GM18499 (cell line): ENCODE measurements around the gene CMSS1.

Experiments
- ATAC-seq: cut with Tn5 transposase; IDR thresholded peaks from one replicate; pipeline ENCODE4 v1.9.1; 2021; ENCODE audit warnings: moderate number of reproducible peaks; ENCODE audit not compliant: insufficient read depth, unreplicated experiment

The CMSS1 gene

DNA sequence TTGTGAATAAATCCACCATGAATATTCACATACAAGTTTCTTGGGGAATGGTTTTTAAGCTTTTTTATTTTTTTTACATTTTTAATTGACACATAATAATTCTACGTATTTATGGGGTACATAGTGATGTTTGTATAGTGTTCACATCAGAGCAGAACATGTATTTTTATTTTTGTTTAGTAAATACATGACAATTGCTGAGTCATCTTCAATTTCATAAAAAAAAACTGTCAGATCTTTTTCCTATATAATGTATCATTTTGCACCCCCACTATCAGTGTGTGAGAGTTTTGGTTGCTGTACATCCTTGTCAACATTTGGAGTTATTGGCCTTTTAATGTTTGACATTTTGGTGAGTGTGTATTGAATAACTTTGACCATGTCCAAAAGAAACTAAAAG, 336.5 kb downstream of the CMSS1 start:
- ATAC-seq = no peak

GRCh38 chr3:100155128-100155527, 337.5 kb downstream of the CMSS1 start:
- no peak for ATAC-seq

GRCh38 chr3:100155590-100155989, 337.9 kb downstream of the CMSS1 start:
- no peak for ATAC-seq

DNA sequence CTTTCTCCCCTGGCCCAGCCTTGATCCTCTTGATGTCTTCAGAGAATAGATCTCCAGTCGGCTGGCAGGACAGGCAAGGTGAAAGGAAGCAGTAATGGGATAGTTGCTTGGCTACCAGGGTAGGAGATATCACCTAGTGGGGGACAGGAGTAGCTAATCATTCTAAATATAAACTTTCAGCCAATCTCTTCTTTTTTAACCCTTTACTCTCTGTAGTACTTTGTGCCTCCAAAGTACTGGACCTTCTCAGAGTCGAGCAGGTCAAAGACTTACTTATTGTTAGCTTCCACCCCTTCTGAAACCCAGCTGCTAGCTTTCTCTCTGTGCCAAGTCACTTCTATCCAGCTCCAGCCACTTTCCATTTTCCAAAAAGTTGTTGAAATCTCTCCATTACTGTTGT, 340.0 kb downstream of the CMSS1 start:
- no peak for ATAC-seq

DNA sequence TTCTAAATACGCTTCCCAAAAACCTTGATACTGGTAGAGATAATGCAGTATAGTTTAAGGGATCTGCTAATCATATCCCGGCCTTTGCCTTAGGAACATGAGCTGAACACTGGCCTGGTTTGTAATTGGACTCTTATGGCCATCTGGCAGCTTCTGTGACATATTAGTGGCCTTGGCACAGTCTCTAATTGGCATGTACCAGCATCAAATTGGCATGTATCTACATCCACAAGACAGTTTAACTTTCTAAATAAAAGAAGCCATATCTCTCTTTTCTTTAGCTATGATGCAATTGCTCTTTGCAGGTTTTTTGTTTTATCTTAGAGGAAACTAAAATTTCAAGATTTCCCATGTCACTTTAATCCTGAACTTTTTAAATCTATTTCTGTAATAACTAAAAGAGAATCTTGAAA, 341.3 kb downstream of the CMSS1 start:
- no peak for ATAC-seq

DNA sequence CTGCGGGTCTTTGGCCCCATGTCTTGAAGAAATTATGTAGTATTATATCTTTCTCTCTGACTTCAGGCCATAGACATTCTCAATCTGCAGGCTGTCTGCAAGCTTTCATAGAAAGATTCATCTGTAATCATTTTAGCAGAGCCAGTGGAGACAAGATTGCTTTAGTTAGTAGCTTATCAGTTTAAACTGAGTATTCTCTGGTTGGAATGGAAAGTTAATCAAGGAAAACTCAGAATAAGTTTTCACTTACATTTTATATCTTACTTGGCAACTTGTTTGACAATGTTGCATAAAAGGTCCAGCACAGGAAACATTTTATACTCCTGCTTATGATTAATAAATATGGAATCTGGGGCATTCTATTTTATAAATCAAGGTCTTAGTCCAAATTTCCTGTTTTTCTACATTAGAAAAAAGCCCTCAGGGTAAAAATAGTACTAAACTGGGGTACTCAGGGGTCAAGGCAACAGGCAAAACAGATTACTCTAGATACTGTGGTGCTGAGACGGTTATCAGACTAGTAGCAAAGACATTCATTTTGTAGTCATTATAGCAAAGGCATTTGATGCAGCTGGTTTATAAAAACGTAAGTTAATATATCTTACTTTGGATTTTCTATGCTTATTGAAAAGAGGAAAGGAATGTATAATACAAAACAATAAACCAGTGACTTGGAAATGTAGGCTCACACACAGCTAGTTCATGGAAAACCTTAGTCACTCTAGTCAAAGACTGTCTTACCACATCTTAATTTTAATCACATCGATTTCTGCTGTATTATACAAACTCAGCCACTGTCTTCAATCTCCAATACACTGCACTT, 341.9 kb downstream of the CMSS1 start:
- no peak for ATAC-seq

DNA sequence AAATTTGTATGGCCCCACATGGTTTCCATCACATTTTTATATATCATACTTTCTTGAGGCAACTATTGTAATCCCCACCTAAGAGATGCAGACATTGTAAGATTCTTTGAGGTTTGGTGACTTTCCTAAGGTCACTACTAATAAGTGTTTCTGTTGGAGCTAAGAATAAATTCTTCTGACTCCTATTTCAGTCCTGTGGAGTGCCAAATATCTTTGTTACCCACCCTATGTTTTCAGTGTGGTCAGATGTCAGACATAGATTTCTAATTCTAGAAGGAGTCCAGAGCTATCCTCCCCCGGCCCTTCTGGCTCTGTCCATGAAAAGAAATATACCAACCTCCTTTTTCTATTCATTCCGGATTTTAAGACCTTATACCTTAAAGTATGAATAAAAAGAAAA, 342.9 kb downstream of the CMSS1 start:
- no peak for ATAC-seq

DNA sequence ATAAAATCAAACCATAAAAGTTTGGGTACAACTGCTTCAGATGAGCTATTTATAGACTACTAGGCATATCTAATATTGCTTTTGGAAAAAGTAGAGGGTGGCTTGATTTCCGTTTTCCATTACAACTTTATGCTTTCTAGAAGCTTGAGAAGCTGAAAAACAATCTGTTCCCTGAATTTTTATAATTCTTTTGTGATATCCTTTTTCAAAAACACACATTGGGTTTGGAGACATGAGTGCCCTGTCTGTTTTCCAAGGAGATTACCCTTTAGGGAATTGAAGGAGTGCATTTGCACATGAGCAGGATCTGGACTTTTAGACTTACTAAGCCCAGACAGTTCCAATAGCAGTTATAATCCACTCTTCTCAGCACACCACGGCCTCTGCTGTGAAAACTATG, 346.1 kb downstream of the CMSS1 start:
- ATAC-seq = no peak

GRCh38 chr3:100164743-100165142, 347.1 kb downstream of the CMSS1 start:
- ATAC-seq = no peak

GRCh38 chr3:100165926-100166550, 348.4 kb downstream of the CMSS1 start:
- ATAC-seq = no peak

DNA sequence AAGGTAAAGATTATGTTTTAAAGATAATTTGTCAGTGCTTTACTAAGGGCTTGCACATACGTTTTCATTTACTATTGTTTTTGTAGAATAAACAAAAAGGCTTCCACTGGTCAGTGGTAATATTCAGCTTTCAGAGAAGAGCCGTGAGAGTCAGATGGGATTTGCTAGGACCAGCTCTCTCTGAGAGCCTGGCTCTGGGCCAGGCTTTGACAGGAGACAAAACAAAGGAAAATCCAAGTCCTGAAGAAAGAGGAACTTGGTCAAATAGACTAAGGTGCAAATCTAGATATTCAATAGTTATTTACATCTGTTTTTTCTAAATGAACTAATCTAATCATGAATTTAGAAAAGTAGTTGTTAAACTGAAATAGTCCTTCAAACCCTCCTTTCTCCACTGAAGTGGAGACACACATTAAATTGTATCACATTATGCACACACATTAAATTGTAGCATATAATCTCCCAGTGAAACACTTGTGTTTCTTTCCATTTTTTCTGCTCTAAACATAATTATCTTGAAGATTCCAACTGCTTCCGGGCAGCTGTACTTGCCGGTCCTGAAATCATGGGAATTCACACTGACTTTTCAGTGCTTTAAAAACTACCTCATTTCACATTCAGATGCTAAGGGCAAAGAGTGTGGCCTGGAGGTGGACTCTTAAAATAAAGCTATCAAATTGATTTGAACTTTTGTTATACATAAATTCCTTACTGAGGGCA, 351.7 kb downstream of the CMSS1 start:
- ATAC-seq = no peak

DNA sequence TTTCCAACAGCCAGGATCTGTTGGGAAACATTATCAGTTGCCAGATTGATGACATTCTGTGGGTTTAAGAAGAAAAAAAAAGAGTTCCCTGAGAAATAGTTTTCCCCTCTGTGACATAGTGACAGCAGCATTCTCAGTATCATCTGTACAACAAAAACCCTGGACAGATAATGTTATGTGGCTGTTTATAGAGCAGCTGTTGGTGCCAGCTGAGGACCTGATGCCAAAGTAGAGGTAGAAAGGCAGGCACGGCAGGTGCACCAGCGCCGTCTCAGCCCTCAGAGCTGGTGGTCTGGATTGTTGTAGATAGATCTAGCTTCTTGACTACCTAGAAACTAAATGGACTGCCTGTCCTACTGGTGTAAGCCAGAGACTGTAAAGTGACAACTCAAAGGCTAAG, 352.8 kb downstream of the CMSS1 start:
- ATAC-seq = no peak

GRCh38 chr3:100171211-100171914, 353.7 kb downstream of the CMSS1 start:
- ATAC-seq = no peak

- ATAC-seq = no peak
These were observed 356.3 kb downstream of the CMSS1 start for GRCh38 chr3:100173961-100174360.

DNA sequence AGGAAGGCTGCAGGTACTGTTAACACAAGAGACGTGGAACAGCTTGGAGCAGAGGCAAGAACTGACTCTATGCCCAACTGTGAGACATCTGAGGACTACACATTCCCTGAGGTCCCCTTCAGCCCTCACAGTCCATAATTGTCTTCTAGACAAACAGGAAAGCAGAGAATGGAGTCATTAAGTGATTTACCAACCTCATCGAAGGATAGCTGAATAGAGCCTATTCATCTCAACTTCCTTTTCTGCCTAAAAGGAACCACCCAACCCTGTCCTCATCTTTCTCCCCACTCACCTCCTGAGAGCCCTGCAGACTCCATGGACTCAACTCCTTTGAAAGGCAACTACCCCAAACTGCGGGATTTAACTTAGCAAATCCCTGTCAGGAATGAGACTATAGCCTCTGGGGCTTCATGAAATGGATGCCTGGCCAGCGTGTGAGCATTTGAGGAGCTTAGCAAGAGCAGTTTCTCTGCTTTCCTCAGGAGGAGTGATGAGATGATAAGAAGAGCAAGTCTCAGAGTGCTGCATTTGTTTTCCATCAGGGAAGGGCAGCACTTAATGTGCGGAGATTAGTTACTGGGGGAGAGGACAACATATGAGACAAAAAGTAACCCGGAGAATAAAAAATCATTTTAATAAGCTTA, 358.1 kb downstream of the CMSS1 start:
- ATAC-seq = no peak

- no peak for ATAC-seq
These were observed 362.2 kb downstream of the CMSS1 start for GRCh38 chr3:100179692-100180349.

GRCh38 chr3:100183608-100184125, 366.0 kb downstream of the CMSS1 start:
- no peak for ATAC-seq

GRCh38 chr3:100184948-100185570, 367.4 kb downstream of the CMSS1 start:
- ATAC-seq = no peak

GRCh38 chr3:100185847-100186246, 368.2 kb downstream of the CMSS1 start:
- no peak for ATAC-seq
